ENCODE measurements around the gene PTPRC. TPM values are rescaled to one million over a fixed set of nuclear protein-coding genes. Genes with fewer than 3 reads are reported as not detected.

Gene PTPRC
- total RNA-seq, 2 donors from 2014 or later: 27.1 to 86.8 TPM

- H3K4me1 ChIP-seq (ENCODE audit: control insufficient read depth in 1 of 2, low read depth in 2 of 2): no peaks in the 10 kb centered on the region
- H3K9me3 ChIP-seq: no peaks in the 10 kb centered on the region
Observed at GRCh38 chr1:198649968-198650338, 11.1 kb downstream of the PTPRC start.

GRCh38 chr1:198650506-198650905, 11.7 kb downstream of the PTPRC start:
- DNase-seq (ENCODE audit: low spot score) (no peak), ATAC-seq (ENCODE audit: insufficient number of reproducible peaks, low FRiP score, low read depth) (no peak)

More at GRCh38 chr1:198649968-198650338, 11.1 kb downstream of the PTPRC start:
- ATAC-seq (ENCODE audit: insufficient number of reproducible peaks, low FRiP score, low read depth) (no peak), DNase-seq (ENCODE audit: low spot score) (no peak)
- no peaks in the 10 kb centered on the region for H3K36me3 ChIP-seq
- H3K27ac ChIP-seq: no peak overlapping the region
- no peaks in the 10 kb centered on the region for H3K27me3 ChIP-seq (replicated peaks; ENCODE audit: insufficient read depth)
- TF ChIP-seq CTCF (IDR thresholded peaks at IDR 0.05): no peak
- H3K4me3 ChIP-seq: no peak overlapping the region

DNA sequence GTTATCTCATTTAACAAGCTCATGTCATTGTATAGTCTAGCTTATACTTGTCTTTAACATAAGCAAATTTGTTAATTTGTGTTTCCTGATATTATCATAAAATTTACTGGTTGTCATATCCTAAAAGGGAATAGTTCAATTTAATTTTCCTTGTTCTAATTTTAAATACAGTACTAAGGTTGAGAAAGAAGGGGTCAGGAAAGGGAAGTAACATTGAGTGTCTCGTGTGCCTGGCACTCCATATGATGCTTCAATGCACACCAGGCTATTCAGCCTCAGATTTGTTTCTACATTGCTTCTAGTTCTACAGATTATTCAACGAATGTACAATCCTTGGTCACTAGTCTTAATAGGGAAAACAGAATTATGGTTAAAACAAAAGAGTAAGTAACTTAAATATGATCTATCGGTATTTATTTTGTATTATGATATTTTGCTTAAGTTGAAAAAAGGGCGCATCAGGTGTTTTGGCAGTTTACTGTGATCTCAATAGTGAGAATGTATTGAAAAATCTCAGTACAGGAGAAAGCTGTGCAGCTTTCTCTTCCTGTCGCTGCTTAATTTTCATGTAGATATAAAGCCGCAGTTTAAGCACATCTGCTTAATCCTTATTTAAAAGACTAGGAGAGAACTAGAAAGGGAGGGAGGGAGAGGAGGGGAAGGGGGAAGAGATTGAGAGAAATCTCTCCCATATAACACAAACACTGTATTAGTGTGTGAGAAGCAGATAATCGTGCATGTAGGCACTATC, 13.0 kb downstream of the PTPRC start:
- TF ChIP-seq CTCF (IDR thresholded peaks at IDR 0.05): no peak
- no peak overlapping the region for H3K4me3 ChIP-seq
- no peaks in the 10 kb centered on the region for H3K27me3 ChIP-seq (replicated peaks; ENCODE audit: insufficient read depth)
- H3K27ac ChIP-seq: no peak overlapping the region
- H3K9me3 ChIP-seq: no peaks in the 10 kb centered on the region
- peaks cover 0 to 3% of the 10 kb centered on the region in 2 donors for H3K4me1 ChIP-seq (ENCODE audit: control insufficient read depth in 1 of 2, low read depth in 2 of 2)
- ATAC-seq (ENCODE audit: insufficient number of reproducible peaks, low FRiP score, low read depth): no peak
- H3K36me3 ChIP-seq: no peaks in the 10 kb centered on the region
- DNase-seq (ENCODE audit: low spot score): no peak

More at GRCh38 chr1:198650506-198650905, 11.7 kb downstream of the PTPRC start:
- Histone ChIP-seq H3K4me3 (no peak overlapping the region), H3K36me3 (no peaks in the 10 kb centered on the region), H3K27me3 (replicated peaks; ENCODE audit: insufficient read depth) (no peaks in the 10 kb centered on the region), H3K27ac (no peak overlapping the region), H3K4me1 (ENCODE audit: control insufficient read depth in 1 of 2, low read depth in 2 of 2) (no peaks in the 10 kb centered on the region), H3K9me3 (no peaks in the 10 kb centered on the region)
- no peak for TF ChIP-seq CTCF (IDR thresholded peaks at IDR 0.05)

- ATAC-seq (ENCODE audit: insufficient number of reproducible peaks, low FRiP score, low read depth) (no peak), DNase-seq (ENCODE audit: low spot score) (no peak)
- Histone ChIP-seq H3K27me3 (replicated peaks; ENCODE audit: insufficient read depth) (no peaks in the 10 kb centered on the region), H3K4me1 (ENCODE audit: control insufficient read depth in 1 of 2, low read depth in 2 of 2) (peaks cover 3 to 10% of the 10 kb centered on the region in 2 donors), H3K36me3 (no peaks in the 10 kb centered on the region), H3K27ac (no peak overlapping the region), H3K9me3 (no peaks in the 10 kb centered on the region), H3K4me3 (no peak overlapping the region)
- TF ChIP-seq CTCF (IDR thresholded peaks at IDR 0.05): no peak
Observed at GRCh38 chr1:198653808-198654413, 15.1 kb downstream of the PTPRC start.

DNA sequence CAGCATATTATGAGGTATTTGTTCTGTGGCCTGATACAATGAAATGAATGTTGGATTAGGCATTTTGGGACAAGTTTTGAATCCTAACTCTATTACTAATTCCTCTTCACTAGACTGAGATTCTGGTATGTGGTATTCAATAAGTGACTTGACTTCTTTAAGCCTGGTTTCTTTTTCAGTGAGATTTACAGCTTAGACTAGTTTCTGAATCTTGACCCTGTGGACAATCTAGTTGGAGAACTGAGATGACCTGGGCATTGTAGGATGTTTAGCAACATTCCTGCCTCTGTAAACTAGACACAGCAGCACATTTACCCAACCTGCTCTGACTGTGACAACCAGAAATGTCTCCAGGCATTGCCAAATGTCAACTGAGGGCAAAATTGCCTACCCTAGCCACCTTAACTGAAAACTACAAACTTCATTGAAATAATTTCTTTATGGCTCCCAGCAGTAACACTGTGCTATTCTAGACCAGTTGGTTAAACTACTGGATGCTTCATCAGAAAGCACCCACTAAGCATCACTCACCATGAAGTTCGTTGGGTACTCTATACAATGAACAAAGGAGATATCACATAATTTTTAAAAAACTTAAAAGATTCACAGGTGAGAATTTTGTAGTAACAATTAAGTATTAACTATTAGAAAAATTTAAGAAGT, 16.8 kb downstream of the PTPRC start:
- H3K27ac ChIP-seq: no peak overlapping the region
- DNase-seq (ENCODE audit: low spot score) (no peak), ATAC-seq (ENCODE audit: insufficient number of reproducible peaks, low FRiP score, low read depth) (no peak)
- H3K9me3 ChIP-seq: no peaks in the 10 kb centered on the region
- H3K4me1 ChIP-seq (ENCODE audit: control insufficient read depth in 1 of 2, low read depth in 2 of 2): peaks cover 3 to 10% of the 10 kb centered on the region in 2 donors
- no peaks in the 10 kb centered on the region for H3K36me3 ChIP-seq
- H3K4me3 ChIP-seq: no peak overlapping the region
- TF ChIP-seq CTCF (IDR thresholded peaks at IDR 0.05): no peak
- H3K27me3 ChIP-seq (replicated peaks; ENCODE audit: insufficient read depth): no peaks in the 10 kb centered on the region
